Activated naive CD8-positive, alpha-beta T cell treated with anti-CD3 and anti-CD28 coated beads, Interleukin-2, amount 10 ng/mL, durations not matched to agents 7 days and 5 days (primary cell): ENCODE measurements around the gene RASAL1. TPM values are rescaled to one million over a fixed set of nuclear protein-coding genes. Genes with fewer than 3 reads are reported as not detected.

Experiments used
- ATAC-seq: fragments of 150-1000 bp; cut with Tn5 transposase; one replicate; pipeline ENCODE4 v1.10.0; 2021; ENCODE audit warnings: low read depth, moderate library complexity
- POLR2A ChIA-PET: fragments of 350-600 bp; sonication (Branson Sonifier 250); formaldehyde crosslinking; loops from one replicate; lab custom pipeline; 2021; ENCODE audit warnings: antibody characterized with exemption; lab: Charles Lee
- DNase-seq: peaks from one replicate; pipeline ENCODE4 v3.0.0; 2021
- H3K27ac Mint-ChIP-seq: one replicate; pipeline ENCODE4 v1.8.0; 2022; ENCODE audit warnings: mild to moderate bottlenecking, mixed read lengths
- H3K27me3 Mint-ChIP-seq: one replicate; pipeline ENCODE4 v1.8.0; 2022; ENCODE audit warnings: mild to moderate bottlenecking, moderate library complexity, mixed read lengths
- H3K36me3 Mint-ChIP-seq: one replicate; pipeline ENCODE4 v1.8.0; 2021; ENCODE audit warnings: mild to moderate bottlenecking, mixed read lengths
- H3K4me1 Mint-ChIP-seq: one replicate; pipeline ENCODE4 v1.8.0; 2021; ENCODE audit warnings: mixed read lengths
- H3K4me3 Mint-ChIP-seq: one replicate; pipeline ENCODE4 v1.8.0; 2022; ENCODE audit warnings: mild to moderate bottlenecking, moderate library complexity, mixed read lengths
- H3K9me3 Mint-ChIP-seq: one replicate; pipeline ENCODE4 v1.8.0; 2021; ENCODE audit warnings: mixed read lengths
- total RNA-seq, 2 experiments: library from RNA; stranded (reverse); gene quantifications; one replicate each; pipeline ENCODE4 v1.2.3, GENCODE V29; 2021

RASAL1 gene
- total RNA-seq, 2 experiments from 2014 or later, result 1.0 to 2.3 TPM

DNA sequence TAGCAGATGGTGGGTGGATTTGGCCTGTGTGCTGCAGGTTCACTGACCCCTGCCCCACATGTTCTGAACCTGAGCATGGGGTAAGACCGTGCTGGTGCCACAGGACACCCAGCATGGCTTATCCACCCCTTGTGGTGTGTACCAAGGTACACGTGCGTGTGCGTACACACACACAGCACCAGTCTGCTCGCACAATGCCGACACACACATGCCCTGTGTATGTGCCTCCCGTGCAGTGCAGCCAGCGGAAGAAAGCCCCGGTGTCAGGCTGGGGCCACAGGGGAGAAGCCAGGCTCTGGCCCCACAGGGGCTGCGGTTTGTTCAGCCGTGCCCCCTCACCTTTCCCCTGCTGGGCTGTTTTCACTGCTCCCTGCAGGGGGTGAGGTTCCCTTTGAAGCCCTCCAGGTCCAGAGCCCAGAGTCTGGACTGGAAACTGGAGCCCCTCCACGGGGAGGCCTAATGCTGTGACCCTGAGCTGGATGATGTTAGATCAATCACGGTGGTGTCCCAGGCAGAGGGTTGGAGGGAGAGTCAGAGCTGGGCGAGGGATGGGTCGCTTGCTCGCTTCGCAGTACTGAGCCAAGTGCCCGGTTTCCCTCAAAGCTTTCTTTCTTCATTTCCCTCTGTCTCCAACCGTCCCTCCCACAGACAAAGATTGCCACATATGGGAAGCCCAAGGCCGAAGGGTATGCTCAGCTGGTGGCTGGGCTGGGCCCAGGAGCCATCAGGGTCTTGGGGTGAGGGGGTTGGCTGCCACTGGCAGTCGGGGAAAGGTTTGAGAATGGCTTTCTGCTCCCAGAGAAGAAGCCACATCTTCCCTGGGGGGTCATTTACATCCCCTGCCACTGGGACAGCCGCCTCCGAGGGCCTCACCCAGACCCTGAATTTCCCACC, 72.8 kb downstream of the RASAL1 start:
- Mint-ChIP-seq H3K27me3 (peaks cover 5% of the 10 kb centered on the region), H3K36me3 (no peaks in the 10 kb centered on the region), H3K4me3 (no peak overlapping the region), H3K27ac (no peak overlapping the region), H3K4me1 (peaks cover 2% of the 10 kb centered on the region), H3K9me3 (no peaks in the 10 kb centered on the region)
- no peak for DNase-seq
- POLR2A ChIA-PET, result interaction anchor here (0.6 kb wide), 1 partner anchor 156 kb away, joined by 3 read pairs; the partner anchor contains the start of gene OAS1
- ATAC-seq, result no peak

GRCh38 chr12:113061061-113061694, 74.4 kb downstream of the RASAL1 start:
- H3K27ac Mint-ChIP-seq, result no peak overlapping the region
- H3K4me1 Mint-ChIP-seq, result no peaks in the 10 kb centered on the region
- ATAC-seq (no peak), DNase-seq (no peak)
- H3K9me3 Mint-ChIP-seq, result no peaks in the 10 kb centered on the region
- peaks cover 8% of the 10 kb centered on the region for H3K27me3 Mint-ChIP-seq
- H3K36me3 Mint-ChIP-seq, result no peaks in the 10 kb centered on the region
- POLR2A ChIA-PET, result interaction anchor here (0.7 kb wide), 1 partner anchor 34 kb away, joined by 5 read pairs; no protein-coding TSS in a partner anchor
- no peak overlapping the region for H3K4me3 Mint-ChIP-seq

DNA sequence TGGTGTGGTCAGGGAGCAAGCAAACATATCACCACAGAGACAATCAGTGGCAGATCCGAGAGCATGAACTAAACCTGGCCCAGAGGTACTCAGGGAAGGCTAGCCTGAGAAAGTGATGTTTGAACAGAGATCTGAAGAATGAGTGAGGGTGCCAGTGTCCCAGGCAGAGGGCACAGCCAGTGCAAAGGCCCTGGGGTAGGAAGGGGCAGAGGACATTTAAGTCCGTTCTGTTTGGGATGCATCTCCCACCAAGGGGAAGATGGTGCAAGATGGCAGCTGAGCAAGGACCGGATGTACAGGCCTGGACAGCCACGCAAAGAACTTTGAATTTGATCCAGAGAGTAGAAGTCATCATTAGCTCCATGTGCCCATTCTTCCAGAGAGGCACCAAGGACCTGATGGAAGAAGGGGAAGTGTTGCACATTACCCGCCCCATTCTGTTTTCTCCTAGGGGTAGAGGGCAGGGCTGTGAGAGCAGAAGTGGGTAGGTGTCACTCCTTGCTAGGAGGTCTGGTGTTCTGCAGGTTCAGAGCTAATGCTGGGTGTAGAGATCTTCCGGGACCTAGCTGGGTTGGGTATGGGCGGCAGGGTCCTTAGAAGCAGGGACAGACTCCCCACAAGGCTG, 75.1 kb downstream of the RASAL1 start:
- no peak overlapping the region for H3K27ac Mint-ChIP-seq
- DNase-seq, result no peak
- peaks cover 10% of the 10 kb centered on the region for H3K27me3 Mint-ChIP-seq
- no peaks in the 10 kb centered on the region for H3K36me3 Mint-ChIP-seq
- no peak for ATAC-seq
- H3K4me1 Mint-ChIP-seq, result no peaks in the 10 kb centered on the region
- POLR2A ChIA-PET, result no interaction called here
- H3K4me3 Mint-ChIP-seq, result no peak overlapping the region
- no peaks in the 10 kb centered on the region for H3K9me3 Mint-ChIP-seq

DNA sequence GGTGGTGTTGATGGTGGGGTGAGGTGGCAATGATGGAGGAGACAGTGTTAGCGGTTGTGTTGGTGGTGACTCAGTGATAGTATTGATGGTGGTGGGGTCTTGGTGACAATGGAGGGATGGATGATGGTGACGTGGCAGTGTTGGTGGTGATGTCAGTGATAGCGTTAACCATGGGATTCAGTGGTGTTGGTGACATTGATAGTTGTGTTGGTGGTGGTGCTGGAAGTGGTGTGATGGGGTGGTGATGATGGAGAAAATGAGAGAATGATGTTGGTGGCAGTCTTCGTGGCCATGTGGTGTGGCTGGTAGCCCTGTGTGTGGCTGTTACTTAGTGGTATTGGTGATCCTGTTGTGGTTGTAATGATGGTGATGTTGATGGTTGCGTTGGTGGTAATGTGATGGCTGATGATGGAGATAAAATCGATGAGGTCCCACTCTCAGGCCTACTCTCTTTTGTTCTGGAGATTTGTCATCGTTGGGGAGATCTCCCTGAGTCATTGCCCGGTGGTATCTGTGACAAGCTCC, 76.4 kb downstream of the RASAL1 start:
- peaks cover 21% of the 10 kb centered on the region for H3K27me3 Mint-ChIP-seq
- no peak for ATAC-seq
- no peaks in the 10 kb centered on the region for H3K4me1 Mint-ChIP-seq
- POLR2A ChIA-PET, result no interaction called here
- H3K36me3 Mint-ChIP-seq, result no peaks in the 10 kb centered on the region
- no peak overlapping the region for H3K27ac Mint-ChIP-seq
- no peak for DNase-seq
- no peaks in the 10 kb centered on the region for H3K9me3 Mint-ChIP-seq
- H3K4me3 Mint-ChIP-seq, result no peak overlapping the region

GRCh38 chr12:113058553-113058952, 77.0 kb downstream of the RASAL1 start:
- H3K36me3 Mint-ChIP-seq, result no peaks in the 10 kb centered on the region
- POLR2A ChIA-PET, result no interaction called here
- ATAC-seq, result no peak
- no peak overlapping the region for H3K4me3 Mint-ChIP-seq
- H3K9me3 Mint-ChIP-seq, result no peaks in the 10 kb centered on the region
- DNase-seq, result no peak
- H3K27ac Mint-ChIP-seq, result no peak overlapping the region
- peaks cover 21% of the 10 kb centered on the region for H3K27me3 Mint-ChIP-seq
- no peaks in the 10 kb centered on the region for H3K4me1 Mint-ChIP-seq

DNA sequence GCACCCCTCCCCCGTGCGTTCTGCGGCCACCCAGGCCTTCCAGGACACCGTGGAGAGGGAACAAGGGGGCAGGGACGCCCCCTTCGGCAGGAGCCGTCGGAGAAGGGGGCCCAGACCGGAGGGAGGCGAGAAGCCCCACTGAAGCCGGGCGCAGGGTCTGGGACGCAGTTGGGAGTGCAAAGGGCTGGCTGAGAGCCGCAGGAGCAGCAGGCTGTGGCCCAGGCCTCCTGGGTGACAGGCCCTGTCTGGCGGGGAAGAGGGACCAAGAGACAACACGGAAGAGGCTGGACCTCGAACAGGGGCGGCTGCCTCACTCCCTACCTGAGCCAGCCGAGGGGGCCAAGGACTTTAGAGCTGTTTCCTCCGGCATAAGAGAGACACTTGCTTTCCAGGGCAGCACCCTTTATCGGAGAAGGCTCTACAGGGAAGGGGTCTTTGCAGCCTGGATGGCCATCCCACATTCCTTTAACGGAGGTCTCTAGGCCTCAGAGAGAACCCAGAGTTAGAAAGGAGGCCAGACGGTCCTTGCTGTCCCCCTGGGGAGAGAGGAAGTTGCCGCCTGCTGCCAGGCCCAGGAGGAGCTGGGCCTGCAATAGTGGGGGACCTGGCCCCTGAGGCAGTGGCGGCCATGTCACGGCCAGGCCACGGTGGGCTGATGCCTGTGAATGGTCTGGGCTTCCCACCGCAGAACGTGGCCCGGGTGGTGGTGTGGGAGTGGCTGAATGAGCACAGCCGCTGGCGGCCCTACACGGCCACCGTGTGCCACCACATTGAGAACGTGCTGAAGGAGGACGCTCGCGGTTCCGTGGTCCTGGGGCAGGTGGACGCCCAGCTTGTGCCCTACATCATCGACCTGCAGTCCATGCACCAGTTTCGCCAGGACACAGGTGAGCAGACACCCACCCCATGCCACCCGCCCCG, 77.7 kb downstream of the RASAL1 start:
- POLR2A ChIA-PET, result no interaction called here
- Mint-ChIP-seq H3K4me3 (no peak overlapping the region), H3K9me3 (no peaks in the 10 kb centered on the region), H3K4me1 (no peaks in the 10 kb centered on the region), H3K27ac (no peak overlapping the region), H3K27me3 (peaks cover 26% of the 10 kb centered on the region), H3K36me3 (no peaks in the 10 kb centered on the region)
- ATAC-seq (no peak), DNase-seq (no peak)

GRCh38 chr12:113056631-113057488, 78.7 kb downstream of the RASAL1 start, which contains the start of gene DTX1:
TSS of gene DTX1 (plus strand) at chr12:113056730. CDS start at chr12:113058193, 1,463 bp downstream.
- Mint-ChIP-seq H3K27ac (no peak within 1 kb of the TSS), H3K9me3 (no peaks in the 10 kb centered on the region), H3K36me3 (no peaks in the 10 kb centered on the region), H3K27me3 (peaks cover 26% of the 10 kb centered on the region), H3K4me3 (no peak within 1 kb of the TSS), H3K4me1 (no peaks in the 10 kb centered on the region)
- DNase-seq (no peak), ATAC-seq (peak; percentile 56)
- POLR2A ChIA-PET, result no interaction called here

- POLR2A ChIA-PET, result no interaction called here
- no peaks in the 10 kb centered on the region for H3K4me1 Mint-ChIP-seq
- H3K4me3 Mint-ChIP-seq, result no peak overlapping the region
- no peaks in the 10 kb centered on the region for H3K36me3 Mint-ChIP-seq
- no peaks in the 10 kb centered on the region for H3K9me3 Mint-ChIP-seq
- no peak for DNase-seq
- no peak for ATAC-seq
- H3K27ac Mint-ChIP-seq, result no peak overlapping the region
- peaks cover 26% of the 10 kb centered on the region for H3K27me3 Mint-ChIP-seq
Measured at GRCh38 chr12:113056381-113056630, 79.3 kb downstream of the RASAL1 start.

GRCh38 chr12:113055594-113056380, 79.8 kb downstream of the RASAL1 start:
- DNase-seq (no peak), ATAC-seq (no peak)
- Mint-ChIP-seq H3K4me3 (no peak overlapping the region), H3K36me3 (no peaks in the 10 kb centered on the region), H3K9me3 (no peaks in the 10 kb centered on the region), H3K27me3 (peaks cover 26% of the 10 kb centered on the region), H3K4me1 (no peaks in the 10 kb centered on the region), H3K27ac (no peak overlapping the region)
- POLR2A ChIA-PET, result no interaction called here

DNA sequence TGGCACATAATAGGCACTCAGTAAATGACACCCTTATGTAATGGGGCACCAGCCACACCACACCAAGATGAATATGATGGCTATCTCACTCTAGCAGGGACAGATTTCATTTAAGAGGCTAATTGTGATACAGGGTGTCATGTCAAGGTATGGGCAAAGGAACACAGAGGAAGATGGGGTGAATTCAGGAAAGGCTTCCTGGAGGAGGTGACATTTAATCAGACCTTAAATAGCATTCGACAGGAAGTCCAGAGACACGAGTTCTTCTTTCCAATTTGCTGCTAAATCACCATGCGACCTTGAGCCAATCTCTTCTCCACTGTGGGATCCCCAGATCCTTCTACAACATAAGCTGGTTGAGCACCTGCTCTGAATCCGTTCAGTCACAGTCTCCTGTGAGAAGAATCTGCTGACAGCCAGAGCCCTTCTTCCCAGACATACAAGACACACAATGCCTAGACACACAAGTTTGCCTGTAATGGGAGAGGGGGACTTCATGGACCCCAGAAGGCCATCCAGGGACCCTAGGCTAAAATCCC, 80.5 kb downstream of the RASAL1 start:
- POLR2A ChIA-PET, result no interaction called here
- Mint-ChIP-seq H3K4me3 (no peak overlapping the region), H3K27ac (no peak overlapping the region)

DNA sequence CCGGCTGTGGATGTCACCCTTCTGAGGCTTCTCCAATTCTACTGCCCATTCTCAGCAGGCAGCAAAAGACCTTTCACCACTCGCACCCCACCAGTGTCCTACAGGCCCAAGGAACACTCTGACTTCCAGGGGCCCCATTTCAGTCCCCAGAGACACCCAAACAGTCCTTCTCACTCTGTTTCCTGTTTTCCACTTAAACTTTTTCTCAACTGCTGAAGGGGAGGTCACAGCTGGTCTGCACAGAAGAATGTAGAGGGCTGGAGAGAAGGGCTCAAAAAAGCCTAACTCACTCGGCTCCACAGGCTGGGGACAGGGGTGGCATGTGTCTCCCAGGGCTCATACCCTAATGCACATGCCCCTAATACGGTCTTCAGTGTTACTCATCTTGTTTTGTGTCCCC, 83.2 kb downstream of the RASAL1 start:
- DNase-seq, result no peak
- H3K4me3 Mint-ChIP-seq, result no peak overlapping the region
- H3K9me3 Mint-ChIP-seq, result no peaks in the 10 kb centered on the region
- H3K27me3 Mint-ChIP-seq, result peaks cover 27% of the 10 kb centered on the region
- POLR2A ChIA-PET, result no interaction called here
- no peaks in the 10 kb centered on the region for H3K36me3 Mint-ChIP-seq
- ATAC-seq, result no peak
- peaks cover 3% of the 10 kb centered on the region for H3K4me1 Mint-ChIP-seq
- H3K27ac Mint-ChIP-seq, result no peak overlapping the region

More for the DNA sequence above, 80.5 kb downstream of the RASAL1 start:
- DNase-seq, result no peak
- H3K9me3 Mint-ChIP-seq, result no peaks in the 10 kb centered on the region
- no peak for ATAC-seq
- H3K27me3 Mint-ChIP-seq, result peaks cover 29% of the 10 kb centered on the region
- no peaks in the 10 kb centered on the region for H3K4me1 Mint-ChIP-seq
- H3K36me3 Mint-ChIP-seq, result no peaks in the 10 kb centered on the region
